HG02973 (cell line): ENCODE results near the gene TIFAB.
"Not testable (repeated sequence)": the region's sequence is repeated elsewhere in the genome, so short reads cannot be mapped to it uniquely, and the experiment has no call there.

Experiments
- ATAC-seq: cut with Tn5 transposase; IDR thresholded peaks from one replicate; pipeline ENCODE4 v1.9.1; 2021; ENCODE audit warnings: moderate library complexity; ENCODE audit not compliant: unreplicated experiment

The TIFAB gene

GRCh38 chr5:135452321-135453030 is at the start of gene TIFAB:
TSS of gene TIFAB (minus strand) at chr5:135452351. CDS start at chr5:135449939, 2,412 bp downstream.
- ATAC-seq: no peak

GRCh38 chr5:135498637-135498995 is 46.5 kb upstream of the TIFAB start:
- ATAC-seq: no peak

DNA sequence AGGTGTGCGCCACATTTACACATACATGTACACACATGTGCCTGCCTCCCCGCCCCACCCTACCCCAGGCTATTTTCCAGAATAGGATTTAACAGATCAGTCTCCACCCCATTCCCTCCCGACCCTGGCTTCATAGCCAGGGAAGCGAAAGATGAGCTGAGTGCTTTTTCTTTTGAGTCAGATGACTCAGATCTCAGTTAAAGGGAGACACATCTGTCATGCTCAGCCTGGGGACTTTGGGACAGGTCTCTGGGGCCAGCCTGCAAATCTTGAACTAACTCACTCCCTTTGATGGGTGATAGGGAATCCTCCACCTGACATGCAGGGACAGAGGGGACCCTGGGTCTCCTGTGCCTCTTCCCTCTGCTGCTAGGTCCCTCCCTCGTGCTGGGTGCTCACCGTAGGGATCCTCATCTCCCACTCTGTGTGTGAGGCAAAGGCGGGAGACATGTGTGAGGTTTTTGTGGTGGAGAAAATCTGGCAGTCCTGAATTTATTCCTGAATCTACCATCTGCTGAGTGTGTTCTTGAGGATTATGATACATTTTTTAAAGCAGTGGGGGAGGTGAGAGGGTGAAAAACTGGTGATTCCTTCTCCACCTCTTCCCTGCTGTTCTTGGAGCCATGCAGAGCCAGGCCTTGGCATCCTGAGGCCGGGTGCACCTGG is 46.0 kb upstream of the TIFAB start:
- ATAC-seq: no peak

GRCh38 chr5:135495531-135495930 is 43.4 kb upstream of the TIFAB start:
- ATAC-seq: not testable (repeated sequence)

DNA sequence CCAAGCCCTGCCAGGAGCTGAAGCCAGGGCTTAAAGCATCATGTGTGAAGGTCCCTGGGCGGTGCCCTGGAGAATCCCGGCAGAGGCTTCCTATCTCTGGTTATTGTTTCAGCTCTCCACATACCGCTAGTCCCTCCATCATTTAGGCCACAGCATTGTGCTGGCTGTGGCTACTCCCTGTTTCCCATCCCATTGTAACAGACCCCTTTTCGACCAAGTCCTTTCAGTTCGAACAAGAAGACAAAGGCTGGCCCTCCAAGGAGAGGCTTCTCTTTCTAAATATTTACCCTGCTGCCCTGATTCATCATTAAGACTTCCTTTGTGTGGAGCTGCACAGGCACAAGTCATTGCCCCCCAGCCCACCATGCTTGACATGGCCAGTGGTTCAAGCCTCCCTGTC is 42.0 kb upstream of the TIFAB start:
- no peak for ATAC-seq

DNA sequence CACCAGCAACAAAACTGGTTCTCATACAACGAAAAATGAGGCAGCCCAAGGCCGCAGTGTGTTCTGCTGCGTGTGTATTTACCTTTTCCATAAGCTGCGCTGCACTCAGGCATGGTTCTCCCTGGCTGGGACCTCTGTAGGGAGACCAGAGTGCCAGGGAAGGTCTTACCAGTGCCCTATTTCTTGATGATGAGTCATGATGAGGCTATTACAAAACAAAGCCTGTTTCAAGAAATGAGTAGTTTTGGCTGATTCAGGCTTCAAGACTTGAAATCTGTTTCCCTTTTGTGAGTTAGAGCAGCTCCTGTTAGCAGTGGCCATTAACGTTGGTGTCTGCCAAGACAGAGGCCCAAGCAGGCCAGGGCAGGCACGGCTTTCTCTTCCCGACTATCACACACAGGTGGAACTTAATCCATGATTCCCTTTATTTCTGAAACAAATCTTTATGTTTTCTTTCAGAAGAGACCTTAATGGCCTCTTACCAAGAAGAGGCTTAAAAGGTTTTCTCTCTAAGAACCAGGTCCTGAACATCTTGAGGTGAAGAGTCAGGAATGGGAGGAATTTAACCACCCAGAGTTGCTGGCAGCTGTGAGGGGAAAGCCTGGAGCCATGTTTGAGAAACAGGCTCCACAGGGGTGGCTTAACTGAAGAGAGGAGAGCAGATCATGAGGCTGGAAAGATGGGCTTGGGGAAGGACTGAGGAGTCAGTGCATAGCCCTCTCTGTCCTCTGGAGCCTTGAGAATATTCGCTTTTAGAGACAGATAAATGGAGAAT is 41.4 kb upstream of the TIFAB start:
- ATAC-seq: no peak

- no peak for ATAC-seq
Measured at GRCh38 chr5:135492319-135492626, 40.1 kb upstream of the TIFAB start.

DNA sequence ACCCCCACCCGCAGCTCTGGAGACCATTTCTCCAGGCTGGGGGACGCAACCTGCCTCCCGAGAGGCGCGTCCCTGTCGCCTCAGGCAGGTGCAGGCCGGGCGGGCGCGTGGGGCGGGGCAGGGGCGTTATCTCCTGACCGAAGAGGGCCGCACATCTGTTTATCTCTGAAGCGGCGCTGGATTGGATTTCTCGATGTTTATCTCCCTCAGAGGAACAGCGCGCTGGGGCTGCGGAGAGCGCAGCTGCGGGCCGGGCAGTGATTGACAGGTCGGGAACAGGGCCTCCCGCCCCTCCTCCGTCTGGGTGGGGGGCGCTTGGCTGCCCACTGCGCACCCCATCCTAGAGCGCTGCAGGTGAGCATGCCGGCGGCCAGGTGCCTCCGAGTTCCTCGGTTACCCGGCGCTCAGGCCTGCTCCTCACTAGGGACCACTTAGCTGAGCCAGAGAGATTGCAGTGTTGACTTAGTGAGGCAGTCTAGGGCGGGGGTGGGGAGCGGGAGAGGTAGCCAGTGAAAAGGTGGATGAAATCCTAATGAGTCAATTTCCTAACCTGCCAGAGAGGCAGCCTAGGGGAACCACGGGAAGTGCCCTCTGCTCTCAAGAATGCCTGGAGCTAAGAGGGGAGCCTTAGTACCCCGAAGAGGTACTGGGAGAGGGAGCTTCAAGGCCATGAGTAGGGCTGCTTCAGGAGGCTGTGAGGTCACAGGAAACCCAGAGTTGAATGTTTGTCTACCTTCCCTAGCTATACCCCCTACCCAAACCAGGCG is 39.6 kb upstream of the TIFAB start:
- ATAC-seq: no peak

- ATAC-seq: no peak
Measured at GRCh38 chr5:135491038-135491551, 38.9 kb upstream of the TIFAB start.

DNA sequence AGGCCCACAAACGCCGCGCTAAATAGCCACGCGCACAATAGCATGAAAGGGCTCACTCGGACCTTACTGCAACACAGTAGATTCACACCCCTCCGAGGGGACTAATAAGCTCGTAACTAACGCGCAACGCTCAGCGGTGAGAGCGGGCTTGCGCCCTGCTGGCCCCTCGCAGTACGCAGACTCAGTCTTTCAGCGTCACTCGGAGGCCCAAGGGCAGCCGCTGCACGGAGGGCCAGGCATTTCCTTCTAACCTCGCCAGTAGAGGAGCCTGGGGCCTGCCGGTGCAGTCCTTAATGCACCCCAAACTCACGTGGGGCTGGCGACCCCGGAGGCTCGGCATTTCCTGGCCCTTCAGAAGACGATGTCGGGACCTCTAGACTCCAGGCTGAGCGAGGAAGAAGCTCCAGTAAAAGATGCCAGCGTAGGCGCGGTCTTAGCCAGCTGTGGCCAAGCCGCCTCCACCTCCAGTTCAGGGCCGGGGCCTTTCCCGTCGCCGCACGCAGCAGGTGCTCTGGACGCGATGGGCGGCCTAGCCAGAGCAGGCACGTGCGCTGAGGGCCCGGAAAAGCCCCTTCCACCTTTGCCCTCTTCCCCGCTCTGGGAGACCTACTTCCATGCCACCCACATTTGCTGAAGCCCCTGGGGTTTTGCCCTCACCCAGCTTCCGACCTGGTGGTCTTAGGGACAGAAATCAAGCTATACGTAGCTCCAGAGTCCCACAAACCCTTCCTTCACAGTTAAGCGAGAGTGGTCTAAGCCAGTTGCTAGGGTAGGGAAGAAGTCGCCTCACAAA is 38.3 kb upstream of the TIFAB start:
- no peak for ATAC-seq

GRCh38 chr5:135489466-135490244 is 37.5 kb upstream of the TIFAB start:
- ATAC-seq: no peak

- ATAC-seq: no peak
Measured at GRCh38 chr5:135488727-135489465, 36.7 kb upstream of the TIFAB start.

GRCh38 chr5:135487839-135488514 is 35.8 kb upstream of the TIFAB start:
- no peak for ATAC-seq

DNA sequence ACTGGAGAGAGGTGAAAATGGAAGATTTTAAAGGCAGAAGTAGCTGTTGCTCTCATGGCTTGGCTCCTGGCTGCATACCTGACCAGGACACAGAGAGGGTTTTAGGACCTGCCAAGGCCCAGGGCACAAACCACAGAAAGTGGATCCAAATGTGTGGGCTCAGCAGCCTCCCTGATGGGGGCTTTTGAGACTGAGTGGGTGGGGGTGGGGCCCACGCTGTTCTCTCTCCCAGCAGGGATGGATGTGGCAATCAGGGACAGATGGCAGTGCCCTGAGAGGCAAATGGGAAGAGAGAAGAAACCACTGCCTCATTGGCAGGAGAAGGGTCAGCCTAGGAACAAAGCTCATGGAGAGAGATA is 34.9 kb upstream of the TIFAB start:
- no peak for ATAC-seq

- no peak for ATAC-seq
Measured at GRCh38 chr5:135486131-135487036, 34.2 kb upstream of the TIFAB start.

GRCh38 chr5:135484674-135485086 is 32.5 kb upstream of the TIFAB start:
- no peak for ATAC-seq

DNA sequence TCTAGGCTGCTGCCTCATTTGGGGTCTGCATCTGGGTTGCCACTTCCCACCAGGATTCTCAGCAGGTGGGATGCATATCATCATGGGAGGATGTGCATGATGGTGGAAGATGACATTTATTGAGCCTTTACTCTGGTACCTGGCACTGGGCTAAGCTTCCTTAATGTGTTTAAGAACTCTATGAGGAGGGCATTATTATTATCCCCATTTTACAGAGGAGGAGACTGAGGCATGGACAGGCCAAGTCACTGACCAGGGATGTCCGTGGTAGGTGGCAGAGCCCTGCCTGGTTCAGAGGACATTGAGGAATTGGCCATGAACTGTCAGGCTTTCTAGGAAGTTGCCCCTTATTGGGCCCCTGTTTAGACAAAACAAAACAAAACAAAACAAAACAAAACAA is 31.1 kb upstream of the TIFAB start:
- ATAC-seq: no peak
